Measurements from ENCODE around the gene TRAFD1.

DNA sequence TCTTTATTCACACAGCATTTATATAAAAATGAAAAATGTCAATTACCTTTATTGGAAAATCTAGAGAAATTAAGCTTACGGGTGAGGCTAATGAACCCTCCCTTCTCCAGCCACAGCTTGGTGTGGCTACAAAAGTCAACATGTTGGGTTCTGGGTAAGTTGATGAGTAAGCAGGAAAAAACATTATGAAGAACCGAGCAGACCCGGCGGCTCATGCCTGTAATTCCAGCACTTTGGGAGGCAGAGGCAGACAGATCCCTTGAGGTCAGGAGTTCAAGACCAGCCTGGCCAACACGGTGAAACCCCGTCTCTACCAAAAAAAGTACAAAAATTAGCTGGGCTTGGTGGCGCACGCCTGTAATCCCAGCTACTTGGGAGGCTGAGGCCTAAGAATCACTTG is 27.7 kb upstream of the TRAFD1 start:
- no peak for TF ChIP-seq EP300 (IDR thresholded peaks at IDR 0.05)
- TF ChIP-seq, protein P1, sequence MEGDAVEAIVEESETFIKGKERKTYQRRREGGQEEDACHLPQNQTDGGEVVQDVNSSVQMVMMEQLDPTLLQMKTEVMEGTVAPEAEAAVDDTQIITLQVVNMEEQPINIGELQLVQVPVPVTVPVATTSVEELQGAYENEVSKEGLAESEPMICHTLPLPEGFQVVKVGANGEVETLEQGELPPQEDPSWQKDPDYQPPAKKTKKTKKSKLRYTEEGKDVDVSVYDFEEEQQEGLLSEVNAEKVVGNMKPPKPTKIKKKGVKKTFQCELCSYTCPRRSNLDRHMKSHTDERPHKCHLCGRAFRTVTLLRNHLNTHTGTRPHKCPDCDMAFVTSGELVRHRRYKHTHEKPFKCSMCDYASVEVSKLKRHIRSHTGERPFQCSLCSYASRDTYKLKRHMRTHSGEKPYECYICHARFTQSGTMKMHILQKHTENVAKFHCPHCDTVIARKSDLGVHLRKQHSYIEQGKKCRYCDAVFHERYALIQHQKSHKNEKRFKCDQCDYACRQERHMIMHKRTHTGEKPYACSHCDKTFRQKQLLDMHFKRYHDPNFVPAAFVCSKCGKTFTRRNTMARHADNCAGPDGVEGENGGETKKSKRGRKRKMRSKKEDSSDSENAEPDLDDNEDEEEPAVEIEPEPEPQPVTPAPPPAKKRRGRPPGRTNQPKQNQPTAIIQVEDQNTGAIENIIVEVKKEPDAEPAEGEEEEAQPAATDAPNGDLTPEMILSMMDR (IDR thresholded peaks at IDR 0.05), result no peak
- TF ChIP-seq POLR2A (IDR thresholded peaks at IDR 0.05), result no peak
- TF ChIP-seq POLR2AphosphoS5 (IDR thresholded peaks at IDR 0.05), result no peak

Measured in suprapubic skin (tissue), 4 donors.